Myocyte (in vitro differentiated cells): ENCODE results near the gene EFS. TPM values are rescaled to one million over a fixed set of nuclear protein-coding genes. Genes with fewer than 3 reads are reported as not detected.

ENCODE experiments used
- DNase-seq: peaks from one replicate; pipeline ENCODE4 v3.0.0-alpha.2; 2012; ENCODE audit warnings: low read depth
- microRNA counts: library from miRNA; unstranded; fragments of <30 nt; microRNA quantifications from one replicate; lab custom pipeline; 2016
- microRNA-seq: library from miRNA; unstranded; fragments of <30 nt; microRNA quantifications from one replicate; pipeline ENCODE4, GENCODE V29; 2016
- total RNA-seq: library from RNA; depleted of rRNA; stranded (reverse); fragments of >200 nt; gene quantifications from 2 replicates; pipeline ENCODE4 v1.2.3, GENCODE V29; 2014

The EFS gene
- total RNA-seq, 1 donor from 2014 or later = not detected

- DNase-seq = peak; percentile 91
These were observed 58.4 kb downstream of the EFS start, which contains the start of gene BCL2L2 for GRCh38 chr14:23306412-23307145. TSS of gene BCL2L2 (plus strand) at chr14:23306833. CDS start at chr14:23307768, 935 bp downstream.

MicroRNAs within 50 kb of the gene (microRNA counts, 767-probe panel; counts per million panel counts)
- microRNA hsa-miR-208a (lab: Ali Mortazavi, UCI) = not detected

Small RNAs within 50 kb of the gene (microRNA-seq; reads per million reads assigned to microRNA genes)
- 76.9 reads per million, percentile 52 among the genes with 10 or more reads in this experiment for gene MIR208A

Other genes with a start within 250 kb of the EFS start
- not detected in 2 replicates for gene CEBPE, start 245.9 kb downstream of the EFS start, total RNA-seq
- gene SLC7A8, start 181.5 kb downstream of the EFS start, total RNA-seq = 1.7 and 4.8 TPM in 2 replicates
- gene RNF212B, start 127.2 kb downstream of the EFS start, total RNA-seq = not detected in 2 replicates
- 7.1 and 8.7 TPM in 2 replicates for gene HOMEZ, start 79.0 kb downstream of the EFS start, total RNA-seq
- gene PPP1R3E, start 62.3 kb downstream of the EFS start, total RNA-seq = 6.1 and 8.1 TPM in 2 replicates
- 19.4 and 22.0 TPM in 2 replicates for gene BCL2L2, start 58.3 kb downstream of the EFS start, total RNA-seq
- 90.2 and 90.5 TPM in 2 replicates for gene PABPN1, start 43.7 kb downstream of the EFS start, total RNA-seq
- 9.6 and 11.1 TPM in 2 replicates for gene SLC22A17, start 12.3 kb downstream of the EFS start, total RNA-seq
- gene IL25, start 7.6 kb upstream of the EFS start, total RNA-seq = not detected in 2 replicates
- gene CMTM5, start 11.9 kb upstream of the EFS start, total RNA-seq = not detected in 2 replicates
- gene MYH6, start 43.1 kb upstream of the EFS start, total RNA-seq = 2.6 and 3.4 TPM in 2 replicates
- gene MYH7, start 70.5 kb upstream of the EFS start, total RNA-seq = 155 and 258 TPM in 2 replicates
- gene NGDN, start 104.5 kb upstream of the EFS start, total RNA-seq = 34.3 and 39.5 TPM in 2 replicates
- 0.05 and 0.31 TPM in 2 replicates for gene ZFHX2, start 186.6 kb upstream of the EFS start, total RNA-seq
- gene THTPA, start 191.1 kb upstream of the EFS start, total RNA-seq = 31.6 and 42.1 TPM in 2 replicates
- gene AP1G2, start 202.6 kb upstream of the EFS start, total RNA-seq = 10.0 and 10.2 TPM in 2 replicates
- gene JPH4, start 213.6 kb upstream of the EFS start, total RNA-seq = not detected in 2 replicates